Astrocyte of the spinal cord (primary cell): ENCODE results near the gene PHYHD1.

Experiments used
- DNase-seq: peaks from one replicate; pipeline ENCODE4 v3.0.0; 2011; ENCODE audit warnings: low read depth, low spot score
- H3K4me3 ChIP-seq: 2 replicates; pipeline ENCODE4 v1.5.1; 2011; ENCODE audit warnings: low read depth, mild to moderate bottlenecking, low read length, moderate library complexity
- in situ Hi-C: cut with HindIII; loops from 2 replicates; pipeline ENCODE4 v1.10.0; 2017; ENCODE audit warnings: low sequenced_read_pairs
- TF ChIP-seq, protein P1 (sequence below): IDR thresholded peaks from 2 replicates; pipeline ENCODE4 v1.5.1; 2012; ENCODE audit warnings: low read depth, mild to moderate bottlenecking, low read length, inconsistent platforms

PHYHD1 gene

DNA sequence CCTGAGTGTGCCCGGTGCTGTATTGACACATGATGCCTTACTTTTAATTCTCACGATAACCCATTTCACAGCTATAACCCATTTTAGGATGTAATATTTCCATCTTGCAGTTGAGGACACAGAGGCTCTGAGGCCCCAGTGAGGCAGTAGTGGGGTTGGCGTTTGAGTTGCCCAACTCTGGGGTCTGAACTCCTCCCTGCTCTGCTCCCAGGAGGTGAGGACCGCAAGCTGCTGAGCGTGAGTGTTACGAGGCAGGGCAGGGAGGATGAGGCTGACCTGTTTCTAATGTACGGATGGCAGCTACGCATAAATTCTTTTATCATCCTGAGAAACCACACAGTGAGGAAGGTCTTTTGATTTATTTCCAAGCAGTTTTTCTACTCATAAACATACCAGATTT is 27.4 kb upstream of the PHYHD1 start:
- no peak for DNase-seq
- in situ Hi-C loops: no loop called here
- TF ChIP-seq, protein P1, sequence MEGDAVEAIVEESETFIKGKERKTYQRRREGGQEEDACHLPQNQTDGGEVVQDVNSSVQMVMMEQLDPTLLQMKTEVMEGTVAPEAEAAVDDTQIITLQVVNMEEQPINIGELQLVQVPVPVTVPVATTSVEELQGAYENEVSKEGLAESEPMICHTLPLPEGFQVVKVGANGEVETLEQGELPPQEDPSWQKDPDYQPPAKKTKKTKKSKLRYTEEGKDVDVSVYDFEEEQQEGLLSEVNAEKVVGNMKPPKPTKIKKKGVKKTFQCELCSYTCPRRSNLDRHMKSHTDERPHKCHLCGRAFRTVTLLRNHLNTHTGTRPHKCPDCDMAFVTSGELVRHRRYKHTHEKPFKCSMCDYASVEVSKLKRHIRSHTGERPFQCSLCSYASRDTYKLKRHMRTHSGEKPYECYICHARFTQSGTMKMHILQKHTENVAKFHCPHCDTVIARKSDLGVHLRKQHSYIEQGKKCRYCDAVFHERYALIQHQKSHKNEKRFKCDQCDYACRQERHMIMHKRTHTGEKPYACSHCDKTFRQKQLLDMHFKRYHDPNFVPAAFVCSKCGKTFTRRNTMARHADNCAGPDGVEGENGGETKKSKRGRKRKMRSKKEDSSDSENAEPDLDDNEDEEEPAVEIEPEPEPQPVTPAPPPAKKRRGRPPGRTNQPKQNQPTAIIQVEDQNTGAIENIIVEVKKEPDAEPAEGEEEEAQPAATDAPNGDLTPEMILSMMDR: no peak
- no peak overlapping the region for H3K4me3 ChIP-seq

- in situ Hi-C loops: no loop called here
- no peak overlapping the region for H3K4me3 ChIP-seq
- TF ChIP-seq, protein P1: no peak
- no peak for DNase-seq
Observed at GRCh38 chr9:128894764-128895163, 26.0 kb upstream of the PHYHD1 start.

DNA sequence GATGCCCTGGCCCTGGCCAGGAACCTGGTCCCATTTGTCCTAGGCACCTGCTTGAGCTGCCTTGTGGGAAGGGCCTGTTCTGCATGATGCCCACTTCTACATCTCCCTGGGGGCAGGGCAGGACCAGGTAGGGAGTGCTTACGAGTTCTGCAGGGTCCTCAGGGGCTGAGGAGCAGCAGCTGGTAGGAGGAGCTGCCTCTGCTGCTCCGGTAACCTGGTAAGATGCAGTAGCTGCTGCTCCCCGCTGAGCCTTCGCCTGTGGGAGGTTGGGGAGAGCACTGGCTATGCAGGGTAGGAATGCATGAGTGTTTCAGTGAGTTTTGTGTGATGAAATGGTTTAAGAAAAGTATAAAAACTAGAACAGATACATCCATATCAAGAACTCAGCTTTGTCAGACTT is 25.2 kb upstream of the PHYHD1 start:
- in situ Hi-C loops: no loop called here
- H3K4me3 ChIP-seq: no peak overlapping the region
- TF ChIP-seq, protein P1: no peak
- DNase-seq: peak; percentile 62

DNA sequence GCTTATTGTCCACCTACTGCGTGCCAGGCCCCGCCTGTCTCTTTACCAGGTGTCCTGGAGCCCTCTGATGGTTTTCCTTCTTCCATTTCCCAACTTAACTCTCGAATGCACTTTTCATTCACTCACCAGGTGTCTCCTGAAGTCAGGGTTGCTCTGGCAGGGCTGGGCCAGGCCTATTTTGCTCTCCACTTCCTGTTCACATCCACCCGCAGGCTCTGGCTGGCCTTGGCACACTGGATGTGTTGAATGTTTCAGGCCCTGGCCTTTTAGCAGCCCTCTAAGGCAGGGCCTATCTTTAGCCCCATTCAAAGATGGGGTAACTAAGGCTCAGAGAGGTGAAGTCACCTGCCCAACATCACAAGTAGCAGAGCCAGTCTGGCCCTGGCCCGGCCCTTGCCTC is 22.4 kb upstream of the PHYHD1 start:
- no peak for DNase-seq
- TF ChIP-seq, protein P1: no peak
- in situ Hi-C loops: no loop called here
- H3K4me3 ChIP-seq: no peak overlapping the region

DNA sequence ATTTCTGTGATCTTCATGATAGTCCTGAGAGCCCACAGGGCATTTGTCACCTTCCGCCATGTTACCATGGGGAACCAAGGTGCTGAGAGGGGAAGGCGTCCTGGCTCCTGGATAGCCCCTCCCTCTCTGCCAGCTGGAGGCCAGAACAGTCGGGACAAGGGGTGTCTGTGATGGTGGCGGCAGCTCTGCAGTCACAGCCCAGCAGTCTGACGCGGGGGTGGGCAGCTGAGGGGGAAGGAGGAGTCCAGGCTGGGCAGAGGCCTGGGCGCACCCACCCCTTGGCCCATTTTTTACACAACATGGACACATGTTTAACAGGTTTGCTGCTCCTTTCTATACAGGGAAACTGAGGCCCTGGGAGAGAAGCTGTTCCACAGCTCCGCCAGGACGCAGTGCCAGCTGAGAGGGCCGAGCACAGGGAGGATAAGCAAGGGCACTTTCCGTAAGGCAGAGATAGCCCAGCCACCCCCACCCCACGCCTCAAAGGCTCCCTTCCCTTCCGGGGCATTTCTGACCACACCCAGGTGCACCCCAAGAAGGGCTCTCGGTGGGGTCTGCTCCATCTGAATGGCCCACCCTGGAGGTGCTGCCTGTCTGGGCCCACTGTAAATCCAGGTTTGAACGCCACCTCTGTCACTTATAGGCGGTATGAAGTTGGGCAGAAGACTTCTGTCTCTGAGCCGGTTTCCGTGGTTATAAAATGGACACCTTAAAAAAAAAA is 21.8 kb upstream of the PHYHD1 start:
- DNase-seq: no peak
- no peak overlapping the region for H3K4me3 ChIP-seq
- in situ Hi-C loops: no loop called here
- TF ChIP-seq, protein P1: no peak

DNA sequence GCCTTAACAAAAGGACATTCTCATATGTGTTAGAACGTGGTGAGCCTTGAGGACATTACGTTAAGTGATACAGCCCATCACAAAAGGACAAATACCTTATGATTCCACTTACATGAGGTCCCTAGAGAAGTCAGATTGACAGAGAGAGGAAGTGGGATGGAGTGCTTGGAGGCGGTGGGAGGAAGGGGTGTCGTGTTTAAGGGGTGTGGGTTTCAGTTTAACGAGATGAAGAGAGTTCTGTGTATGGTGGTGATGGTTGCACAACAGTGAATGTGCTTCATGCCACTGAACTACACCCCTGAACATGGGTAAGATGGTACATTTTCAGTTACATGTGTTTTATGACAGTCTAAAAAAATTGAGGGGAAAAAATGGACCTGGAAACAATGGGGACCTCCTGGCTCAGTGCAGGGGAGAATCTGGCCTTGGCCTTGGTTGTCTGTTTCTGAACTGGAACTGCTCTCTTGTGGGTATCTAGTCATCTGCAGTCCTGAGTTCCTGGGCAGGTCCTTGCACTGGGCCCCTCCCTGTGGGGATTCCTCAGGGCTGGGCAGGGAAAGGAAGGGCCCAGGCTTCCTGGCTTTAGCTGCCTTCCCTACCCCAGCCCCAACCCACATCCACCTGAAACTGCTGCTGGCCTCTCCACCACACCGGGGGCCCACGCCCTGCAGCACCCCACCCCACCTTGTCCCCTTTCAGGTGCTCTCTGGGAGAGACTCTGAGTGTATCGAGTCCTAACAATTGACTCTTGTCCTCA is 21.0 kb upstream of the PHYHD1 start:
- no peak for DNase-seq
- in situ Hi-C loops: no loop called here
- H3K4me3 ChIP-seq: no peak overlapping the region
- TF ChIP-seq, protein P1: no peak
